HEK293 (cell line): Measurements from ENCODE around the gene MYL3.
A peak's percentile ranks its signal among the peaks of the same experiment; 100 is the strongest.

Experiments used
- GLIS1 ChIP-seq: fragments of 450-650 bp; formaldehyde crosslinking; IDR thresholded peaks from 2 replicates; pipeline ENCODE4 v1.5.1; 2016; ENCODE audit warnings: missing biosample characterization, missing genetic modification characterization
- GLIS2 ChIP-seq: fragments of 450-650 bp; formaldehyde crosslinking; IDR thresholded peaks from 2 replicates; pipeline ENCODE4 v1.5.1; 2016; ENCODE audit warnings: missing biosample characterization, missing genetic modification characterization
- HOXC10 ChIP-seq: sonication (generic); formaldehyde crosslinking; IDR thresholded peaks from 2 replicates; pipeline ENCODE4 v1.8.1; 2023; ENCODE audit warnings: mild to moderate bottlenecking, missing genetic modification reagents
- KLF1 ChIP-seq: fragments of 450-650 bp; formaldehyde crosslinking; IDR thresholded peaks from 2 replicates; pipeline ENCODE4 v1.5.1; 2016; ENCODE audit warnings: missing biosample characterization, missing genetic modification characterization
- MYNN ChIP-seq: fragments of 450-650 bp; formaldehyde crosslinking; IDR thresholded peaks from 2 replicates; pipeline ENCODE4 v1.5.1; 2016; ENCODE audit warnings: missing biosample characterization, missing genetic modification characterization, borderline replicate concordance
- SP2 ChIP-seq: fragments of 450-650 bp; formaldehyde crosslinking; IDR thresholded peaks from 2 replicates; pipeline ENCODE4 v1.5.1; 2016; ENCODE audit warnings: missing biosample characterization, missing genetic modification characterization
- TCF7L2 ChIP-seq: IDR thresholded peaks from 2 replicates; pipeline ENCODE4 v1.6.1; 2011; ENCODE audit warnings: low read depth, mild to moderate bottlenecking, inconsistent platforms, low read length, moderate library complexity, borderline replicate concordance
- ZBTB26 ChIP-seq: fragments of 450-650 bp; formaldehyde crosslinking; optimal IDR thresholded peaks from 2 replicates; pipeline ENCODE3; 2016; ENCODE audit warnings: missing biosample characterization, mild to moderate bottlenecking, missing genetic modification characterization
- ZNF174 ChIP-seq: fragments of 450-650 bp; formaldehyde crosslinking; IDR thresholded peaks from 2 replicates; pipeline ENCODE4 v1.5.0; 2017; ENCODE audit warnings: missing biosample characterization, mild to moderate bottlenecking, missing genetic modification characterization
- ZNF202 ChIP-seq: fragments of 450-650 bp; formaldehyde crosslinking; IDR thresholded peaks from 2 replicates; pipeline ENCODE4 v1.5.1; 2016; ENCODE audit warnings: missing biosample characterization, missing genetic modification characterization, borderline replicate concordance
- ZNF223 ChIP-seq: fragments of 450-650 bp; formaldehyde crosslinking; IDR thresholded peaks from 2 replicates; pipeline ENCODE4 v1.5.1; 2016; ENCODE audit warnings: missing biosample characterization, missing genetic modification characterization
- ZNF24 ChIP-seq: fragments of 450-650 bp; formaldehyde crosslinking; IDR thresholded peaks from 2 replicates; pipeline ENCODE4 v1.5.1; 2016; ENCODE audit warnings: missing biosample characterization, missing genetic modification characterization
- ZNF292 ChIP-seq: fragments of 450-650 bp; formaldehyde crosslinking; IDR thresholded peaks from 2 replicates; pipeline ENCODE4 v1.5.1; 2016; ENCODE audit warnings: low read depth, missing biosample characterization, missing genetic modification characterization, borderline replicate concordance
- ZNF302 ChIP-seq: fragments of 450-650 bp; formaldehyde crosslinking; IDR thresholded peaks from 2 replicates; pipeline ENCODE4 v1.5.1; 2016; ENCODE audit warnings: missing biosample characterization, missing genetic modification characterization, low read depth
- ZNF324 ChIP-seq: fragments of 450-650 bp; formaldehyde crosslinking; IDR thresholded peaks from 2 replicates; pipeline ENCODE4 v1.5.1; 2016; ENCODE audit warnings: missing biosample characterization, missing genetic modification characterization
- ZNF391 ChIP-seq: fragments of 450-650 bp; formaldehyde crosslinking; IDR thresholded peaks from 2 replicates; pipeline ENCODE4 v1.5.1; 2016; ENCODE audit warnings: low read depth, missing biosample characterization, missing genetic modification characterization, borderline replicate concordance
- ZNF624 ChIP-seq: fragments of 450-650 bp; formaldehyde crosslinking; IDR thresholded peaks from 2 replicates; pipeline ENCODE4 v1.5.1; 2017; ENCODE audit warnings: missing biosample characterization, missing genetic modification characterization
- ZNF654 ChIP-seq: fragments of 450-650 bp; formaldehyde crosslinking; IDR thresholded peaks from 2 replicates; pipeline ENCODE4 v1.5.1; 2016; ENCODE audit warnings: low read depth, missing biosample characterization, missing genetic modification characterization
- ZNF785 ChIP-seq: fragments of 450-650 bp; formaldehyde crosslinking; IDR thresholded peaks from 2 replicates; pipeline ENCODE4 v1.5.1; 2016; ENCODE audit warnings: missing biosample characterization, missing genetic modification characterization
- ZNF792 ChIP-seq: fragments of 450-650 bp; formaldehyde crosslinking; IDR thresholded peaks from 2 replicates; pipeline ENCODE4 v1.5.1; 2016; ENCODE audit warnings: missing biosample characterization, missing genetic modification characterization
- ZNF830 ChIP-seq: fragments of 450-650 bp; IDR thresholded peaks from 2 replicates; pipeline ENCODE4 v1.5.0; 2018; ENCODE audit warnings: missing biosample characterization, missing genetic modification characterization, low read depth, mild to moderate bottlenecking, moderate library complexity
- ZNF843 ChIP-seq: fragments of 450-650 bp; formaldehyde crosslinking; IDR thresholded peaks from 2 replicates; pipeline ENCODE4 v1.5.1; 2016; ENCODE audit warnings: missing biosample characterization, missing genetic modification characterization
- ZSCAN16 ChIP-seq: fragments of 450-650 bp; formaldehyde crosslinking; IDR thresholded peaks from 2 replicates; pipeline ENCODE4 v1.5.1; 2016; ENCODE audit warnings: missing biosample characterization, missing genetic modification characterization
- TF ChIP-seq, protein P1 (sequence below): sonication (generic); formaldehyde crosslinking; IDR thresholded peaks from 2 replicates; pipeline ENCODE4 v1.8.1; 2022; ENCODE audit warnings: mild to moderate bottlenecking, moderate library complexity, missing genetic modification reagents
- TF ChIP-seq, protein P2 (sequence below): fragments of 450-650 bp; IDR thresholded peaks from 2 replicates; pipeline ENCODE4 v1.5.1; 2018; ENCODE audit warnings: missing biosample characterization, mild to moderate bottlenecking, missing genetic modification characterization
- TF ChIP-seq, protein P3 (sequence below): fragments of 450-650 bp; formaldehyde crosslinking; conservative IDR thresholded peaks from 2 replicates; pipeline ENCODE4 v1.5.1; 2016; ENCODE audit warnings: low read depth, missing biosample characterization, missing genetic modification characterization
- TF ChIP-seq, protein P4 (sequence below): fragments of 450-650 bp; formaldehyde crosslinking; IDR thresholded peaks from 2 replicates; pipeline ENCODE4 v1.5.1; 2017; ENCODE audit warnings: missing biosample characterization, missing genetic modification characterization
- TF ChIP-seq, protein P5 (sequence below): fragments of 450-650 bp; formaldehyde crosslinking; IDR thresholded peaks from 2 replicates; pipeline ENCODE4 v1.5.1; 2016; ENCODE audit warnings: missing biosample characterization, missing genetic modification characterization

The MYL3 gene

GRCh38 chr3:46845860-46846623, 17.2 kb downstream of the MYL3 start (continued):
- no peak for TF ChIP-seq ZNF830 (tag by site-specific recombination)
- no peak for TF ChIP-seq ZSCAN16 (tag by site-specific recombination)
- TF ChIP-seq, protein P1, sequence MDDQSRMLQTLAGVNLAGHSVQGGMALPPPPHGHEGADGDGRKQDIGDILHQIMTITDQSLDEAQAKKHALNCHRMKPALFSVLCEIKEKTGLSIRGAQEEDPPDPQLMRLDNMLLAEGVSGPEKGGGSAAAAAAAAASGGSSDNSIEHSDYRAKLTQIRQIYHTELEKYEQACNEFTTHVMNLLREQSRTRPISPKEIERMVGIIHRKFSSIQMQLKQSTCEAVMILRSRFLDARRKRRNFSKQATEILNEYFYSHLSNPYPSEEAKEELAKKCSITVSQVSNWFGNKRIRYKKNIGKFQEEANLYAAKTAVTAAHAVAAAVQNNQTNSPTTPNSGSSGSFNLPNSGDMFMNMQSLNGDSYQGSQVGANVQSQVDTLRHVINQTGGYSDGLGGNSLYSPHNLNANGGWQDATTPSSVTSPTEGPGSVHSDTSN (CRISPR knock-in tag) = 0 out of 2 replicates have a peak, but pooled peaks have one; percentile 27
- no peak for TF ChIP-seq ZNF174 (tag by site-specific recombination)
- TF ChIP-seq SP2 = peak; percentile 76
- no peak for TF ChIP-seq ZNF302 (tag by site-specific recombination)
- no peak for TF ChIP-seq TCF7L2
- no peak for TF ChIP-seq ZNF391
- TF ChIP-seq ZNF24 (tag by site-specific recombination) = no peak
- TF ChIP-seq ZNF223 (tag by site-specific recombination) = no peak
- TF ChIP-seq HOXC10 (CRISPR knock-in tag) = no peak
- no peak for TF ChIP-seq ZNF202 (tag by site-specific recombination)
- TF ChIP-seq, protein P2, sequence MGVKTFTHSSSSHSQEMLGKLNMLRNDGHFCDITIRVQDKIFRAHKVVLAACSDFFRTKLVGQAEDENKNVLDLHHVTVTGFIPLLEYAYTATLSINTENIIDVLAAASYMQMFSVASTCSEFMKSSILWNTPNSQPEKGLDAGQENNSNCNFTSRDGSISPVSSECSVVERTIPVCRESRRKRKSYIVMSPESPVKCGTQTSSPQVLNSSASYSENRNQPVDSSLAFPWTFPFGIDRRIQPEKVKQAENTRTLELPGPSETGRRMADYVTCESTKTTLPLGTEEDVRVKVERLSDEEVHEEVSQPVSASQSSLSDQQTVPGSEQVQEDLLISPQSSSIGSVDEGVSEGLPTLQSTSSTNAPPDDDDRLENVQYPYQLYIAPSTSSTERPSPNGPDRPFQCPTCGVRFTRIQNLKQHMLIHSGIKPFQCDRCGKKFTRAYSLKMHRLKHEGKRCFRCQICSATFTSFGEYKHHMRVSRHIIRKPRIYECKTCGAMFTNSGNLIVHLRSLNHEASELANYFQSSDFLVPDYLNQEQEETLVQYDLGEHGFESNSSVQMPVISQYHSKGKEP (tag by site-specific recombination) = no peak
- no peak for TF ChIP-seq ZNF785
- TF ChIP-seq ZNF792 (tag by site-specific recombination) = no peak
- no peak for TF ChIP-seq MYNN
- TF ChIP-seq ZNF324 (tag by site-specific recombination) = no peak
- TF ChIP-seq, protein P3, sequence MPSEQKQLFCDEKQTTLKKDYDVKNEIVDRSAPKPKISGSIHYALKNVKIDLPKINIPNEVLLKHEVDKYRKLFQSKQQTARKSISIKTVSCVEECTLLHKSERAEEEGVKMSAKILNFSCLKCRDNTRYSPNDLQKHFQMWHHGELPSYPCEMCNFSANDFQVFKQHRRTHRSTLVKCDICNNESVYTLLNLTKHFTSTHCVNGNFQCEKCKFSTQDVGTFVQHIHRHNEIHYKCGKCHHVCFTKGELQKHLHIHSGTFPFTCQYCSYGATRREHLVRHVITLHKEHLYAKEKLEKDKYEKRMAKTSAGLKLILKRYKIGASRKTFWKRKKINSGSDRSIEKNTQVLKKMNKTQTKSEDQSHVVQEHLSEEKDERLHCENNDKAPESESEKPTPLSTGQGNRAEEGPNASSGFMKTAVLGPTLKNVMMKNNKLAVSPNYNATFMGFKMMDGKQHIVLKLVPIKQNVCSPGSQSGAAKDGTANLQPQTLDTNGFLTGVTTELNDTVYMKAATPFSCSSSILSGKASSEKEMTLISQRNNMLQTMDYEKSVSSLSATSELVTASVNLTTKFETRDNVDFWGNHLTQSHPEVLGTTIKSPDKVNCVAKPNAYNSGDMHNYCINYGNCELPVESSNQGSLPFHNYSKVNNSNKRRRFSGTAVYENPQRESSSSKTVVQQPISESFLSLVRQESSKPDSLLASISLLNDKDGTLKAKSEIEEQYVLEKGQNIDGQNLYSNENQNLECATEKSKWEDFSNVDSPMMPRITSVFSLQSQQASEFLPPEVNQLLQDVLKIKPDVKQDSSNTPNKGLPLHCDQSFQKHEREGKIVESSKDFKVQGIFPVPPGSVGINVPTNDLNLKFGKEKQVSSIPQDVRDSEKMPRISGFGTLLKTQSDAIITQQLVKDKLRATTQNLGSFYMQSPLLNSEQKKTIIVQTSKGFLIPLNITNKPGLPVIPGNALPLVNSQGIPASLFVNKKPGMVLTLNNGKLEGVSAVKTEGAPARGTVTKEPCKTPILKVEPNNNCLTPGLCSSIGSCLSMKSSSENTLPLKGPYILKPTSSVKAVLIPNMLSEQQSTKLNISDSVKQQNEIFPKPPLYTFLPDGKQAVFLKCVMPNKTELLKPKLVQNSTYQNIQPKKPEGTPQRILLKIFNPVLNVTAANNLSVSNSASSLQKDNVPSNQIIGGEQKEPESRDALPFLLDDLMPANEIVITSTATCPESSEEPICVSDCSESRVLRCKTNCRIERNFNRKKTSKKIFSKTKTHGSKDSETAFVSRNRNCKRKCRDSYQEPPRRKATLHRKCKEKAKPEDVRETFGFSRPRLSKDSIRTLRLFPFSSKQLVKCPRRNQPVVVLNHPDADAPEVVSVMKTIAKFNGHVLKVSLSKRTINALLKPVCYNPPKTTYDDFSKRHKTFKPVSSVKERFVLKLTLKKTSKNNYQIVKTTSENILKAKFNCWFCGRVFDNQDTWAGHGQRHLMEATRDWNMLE (tag by site-specific recombination) = peak; percentile 80
- TF ChIP-seq GLIS2 (tag by site-specific recombination) = peak; percentile 64; the same call in 1 of the 2 replicates
- TF ChIP-seq KLF1 (tag by site-specific recombination) = peak; percentile 76
- TF ChIP-seq, protein P4, sequence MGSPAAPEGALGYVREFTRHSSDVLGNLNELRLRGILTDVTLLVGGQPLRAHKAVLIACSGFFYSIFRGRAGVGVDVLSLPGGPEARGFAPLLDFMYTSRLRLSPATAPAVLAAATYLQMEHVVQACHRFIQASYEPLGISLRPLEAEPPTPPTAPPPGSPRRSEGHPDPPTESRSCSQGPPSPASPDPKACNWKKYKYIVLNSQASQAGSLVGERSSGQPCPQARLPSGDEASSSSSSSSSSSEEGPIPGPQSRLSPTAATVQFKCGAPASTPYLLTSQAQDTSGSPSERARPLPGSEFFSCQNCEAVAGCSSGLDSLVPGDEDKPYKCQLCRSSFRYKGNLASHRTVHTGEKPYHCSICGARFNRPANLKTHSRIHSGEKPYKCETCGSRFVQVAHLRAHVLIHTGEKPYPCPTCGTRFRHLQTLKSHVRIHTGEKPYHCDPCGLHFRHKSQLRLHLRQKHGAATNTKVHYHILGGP (tag by site-specific recombination) = no peak
- TF ChIP-seq ZNF624 (tag by site-specific recombination) = no peak
- no peak for TF ChIP-seq ZNF843 (tag by site-specific recombination)
- peak; percentile 86 for TF ChIP-seq GLIS1
- no peak for TF ChIP-seq ZNF654 (tag by site-specific recombination)
- peak; percentile 49 for TF ChIP-seq ZBTB26 (tag by site-specific recombination)
- TF ChIP-seq, protein P5, sequence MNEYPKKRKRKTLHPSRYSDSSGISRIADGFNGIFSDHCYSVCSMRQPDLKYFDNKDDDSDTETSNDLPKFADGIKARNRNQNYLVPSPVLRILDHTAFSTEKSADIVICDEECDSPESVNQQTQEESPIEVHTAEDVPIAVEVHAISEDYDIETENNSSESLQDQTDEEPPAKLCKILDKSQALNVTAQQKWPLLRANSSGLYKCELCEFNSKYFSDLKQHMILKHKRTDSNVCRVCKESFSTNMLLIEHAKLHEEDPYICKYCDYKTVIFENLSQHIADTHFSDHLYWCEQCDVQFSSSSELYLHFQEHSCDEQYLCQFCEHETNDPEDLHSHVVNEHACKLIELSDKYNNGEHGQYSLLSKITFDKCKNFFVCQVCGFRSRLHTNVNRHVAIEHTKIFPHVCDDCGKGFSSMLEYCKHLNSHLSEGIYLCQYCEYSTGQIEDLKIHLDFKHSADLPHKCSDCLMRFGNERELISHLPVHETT = no peak
- no peak for TF ChIP-seq ZNF292
